Nephron (organoid): ENCODE measurements around the gene C14orf119.

Source experiments
- H3K27ac Mint-ChIP-seq, 3 experiments: 2 replicates each; pipeline ENCODE4 v1.8.0; 2020; ENCODE audit warnings: mixed read lengths in 3 of 3, mild to moderate bottlenecking in 2 of 3, moderate library complexity in 1 of 3
- H3K27me3 Mint-ChIP-seq: 2 replicates; pipeline ENCODE4 v1.8.0; 2021; ENCODE audit warnings: low read depth, mild to moderate bottlenecking, moderate library complexity, mixed read lengths
- H3K36me3 Mint-ChIP-seq: 2 replicates; pipeline ENCODE4 v1.8.0; 2020; ENCODE audit warnings: low read depth, mixed read lengths
- H3K4me1 Mint-ChIP-seq: 2 replicates; pipeline ENCODE4 v1.8.0; 2020; ENCODE audit warnings: mixed read lengths
- H3K4me3 Mint-ChIP-seq, 3 experiments: 2 replicates each; pipeline ENCODE4 v1.8.0; 2020; ENCODE audit warnings: mild to moderate bottlenecking in 3 of 3, mixed read lengths in 3 of 3, moderate library complexity in 2 of 3
- H3K9me3 Mint-ChIP-seq: 2 replicates; pipeline ENCODE4 v1.8.0; 2020; ENCODE audit warnings: mixed read lengths
- CTCF ChIP-seq, 3 experiments: fragments of 200-600 bp; sonication (generic); IDR thresholded peaks; one replicate each; pipeline ENCODE4 v1.5.0; 2021; ENCODE audit warnings: antibody characterized with exemption in 3 of 3; ENCODE audit not compliant: unreplicated experiment in 3 of 3

Gene C14orf119

GRCh38 chr14:23058654-23059504 lies 36.4 kb upstream of the C14orf119 start:
- H3K27ac Mint-ChIP-seq: peak overlapping the region; percentile 40 to 81 (median 53)
- H3K4me1 Mint-ChIP-seq: peaks cover 38% of the 10 kb centered on the region
- no peaks in the 10 kb centered on the region for H3K9me3 Mint-ChIP-seq
- no peak for TF ChIP-seq CTCF (IDR thresholded peaks at IDR 0.05; ENCODE audit: unreplicated experiment in 3 of 3)
- H3K36me3 Mint-ChIP-seq: peaks cover 46% of the 10 kb centered on the region
- peak overlapping the region; percentile 33 to 68 (median 48) for H3K4me3 Mint-ChIP-seq
- H3K27me3 Mint-ChIP-seq: no peaks in the 10 kb centered on the region

- no peaks in the 10 kb centered on the region for H3K27me3 Mint-ChIP-seq
- H3K27ac Mint-ChIP-seq: peak overlapping the region in 1 of 3 experiments; percentile 54
- no peak for TF ChIP-seq CTCF (IDR thresholded peaks at IDR 0.05; ENCODE audit: unreplicated experiment in 3 of 3)
- H3K36me3 Mint-ChIP-seq: peaks cover 64% of the 10 kb centered on the region
- H3K4me3 Mint-ChIP-seq: no peak overlapping the region
- H3K9me3 Mint-ChIP-seq: no peaks in the 10 kb centered on the region
- peaks cover 35% of the 10 kb centered on the region for H3K4me1 Mint-ChIP-seq
Observed at GRCh38 chr14:23060536-23061260, 34.6 kb upstream of the C14orf119 start.

- H3K4me3 Mint-ChIP-seq: no peak overlapping the region
- peak overlapping the region; percentile 36 to 87 (median 67) for H3K27ac Mint-ChIP-seq
- no peak for TF ChIP-seq CTCF (IDR thresholded peaks at IDR 0.05; ENCODE audit: unreplicated experiment in 3 of 3)
- H3K36me3 Mint-ChIP-seq: peaks cover 77% of the 10 kb centered on the region
- no peaks in the 10 kb centered on the region for H3K9me3 Mint-ChIP-seq
- H3K27me3 Mint-ChIP-seq: no peaks in the 10 kb centered on the region
- peaks cover 30% of the 10 kb centered on the region for H3K4me1 Mint-ChIP-seq
Observed at GRCh38 chr14:23062002-23062401, 33.3 kb upstream of the C14orf119 start.

- H3K9me3 Mint-ChIP-seq: no peaks in the 10 kb centered on the region
- H3K27me3 Mint-ChIP-seq: no peaks in the 10 kb centered on the region
- TF ChIP-seq CTCF (IDR thresholded peaks at IDR 0.05; ENCODE audit: unreplicated experiment in 3 of 3): no peak
- H3K4me1 Mint-ChIP-seq: peaks cover 30% of the 10 kb centered on the region
- no peak overlapping the region for H3K27ac Mint-ChIP-seq
- no peak overlapping the region for H3K4me3 Mint-ChIP-seq
- H3K36me3 Mint-ChIP-seq: peaks cover 78% of the 10 kb centered on the region
Observed at GRCh38 chr14:23063601-23064000, 31.7 kb upstream of the C14orf119 start.

GRCh38 chr14:23066368-23066767 lies 28.9 kb upstream of the C14orf119 start:
- Mint-ChIP-seq H3K4me3 (no peak overlapping the region), H3K9me3 (no peaks in the 10 kb centered on the region), H3K27ac (no peak overlapping the region), H3K27me3 (no peaks in the 10 kb centered on the region), H3K36me3 (peaks cover 71% of the 10 kb centered on the region), H3K4me1 (peaks cover 44% of the 10 kb centered on the region)
- no peak for TF ChIP-seq CTCF (IDR thresholded peaks at IDR 0.05; ENCODE audit: unreplicated experiment in 3 of 3)
